ENCODE results near the gene ELP1.
"Not testable (repeated sequence)": the region's sequence is repeated elsewhere in the genome, so short reads cannot be mapped to it uniquely, and the experiment has no call there.

The ELP1 gene

DNA sequence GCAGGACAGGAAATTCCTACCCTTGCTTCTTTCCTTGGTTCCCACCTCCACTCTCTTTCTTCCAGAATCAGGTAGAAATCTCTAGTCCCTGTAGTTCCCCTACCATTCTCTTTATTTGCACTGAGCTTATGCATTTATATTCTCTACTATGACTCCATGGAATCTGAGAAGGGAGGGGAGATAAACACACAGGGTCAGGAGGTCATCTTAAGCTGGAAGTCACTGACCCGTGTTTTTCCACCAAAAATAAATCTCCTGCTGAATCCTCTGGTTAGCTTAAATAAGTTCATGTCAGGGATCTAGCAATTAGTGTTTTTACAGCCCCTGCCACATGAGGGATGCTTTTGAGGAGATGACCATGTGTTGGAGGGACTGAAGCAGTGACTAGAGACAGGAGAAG is 81.8 kb downstream of the ELP1 start:
- DNase-seq, result no peak

DNA sequence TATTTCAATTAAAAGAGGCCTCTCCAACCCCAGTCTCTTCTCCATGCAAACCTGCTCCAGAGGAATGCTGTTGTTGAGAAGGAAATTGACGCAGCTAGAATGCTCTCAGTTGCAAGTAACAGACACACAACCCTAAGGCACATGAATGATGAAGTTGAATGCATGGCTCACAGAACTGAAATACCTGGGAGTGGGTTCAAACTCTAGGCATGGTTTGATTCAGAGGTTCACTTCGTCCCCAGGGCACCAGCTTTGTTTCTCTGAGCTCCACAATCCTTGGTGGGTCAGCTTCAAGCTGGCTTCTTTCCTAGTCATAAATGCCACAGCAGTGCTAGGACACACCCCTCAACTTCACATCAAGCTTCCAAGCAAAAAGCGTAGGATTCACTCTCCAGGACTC is 82.8 kb downstream of the ELP1 start:
- DNase-seq, result no peak

DNA sequence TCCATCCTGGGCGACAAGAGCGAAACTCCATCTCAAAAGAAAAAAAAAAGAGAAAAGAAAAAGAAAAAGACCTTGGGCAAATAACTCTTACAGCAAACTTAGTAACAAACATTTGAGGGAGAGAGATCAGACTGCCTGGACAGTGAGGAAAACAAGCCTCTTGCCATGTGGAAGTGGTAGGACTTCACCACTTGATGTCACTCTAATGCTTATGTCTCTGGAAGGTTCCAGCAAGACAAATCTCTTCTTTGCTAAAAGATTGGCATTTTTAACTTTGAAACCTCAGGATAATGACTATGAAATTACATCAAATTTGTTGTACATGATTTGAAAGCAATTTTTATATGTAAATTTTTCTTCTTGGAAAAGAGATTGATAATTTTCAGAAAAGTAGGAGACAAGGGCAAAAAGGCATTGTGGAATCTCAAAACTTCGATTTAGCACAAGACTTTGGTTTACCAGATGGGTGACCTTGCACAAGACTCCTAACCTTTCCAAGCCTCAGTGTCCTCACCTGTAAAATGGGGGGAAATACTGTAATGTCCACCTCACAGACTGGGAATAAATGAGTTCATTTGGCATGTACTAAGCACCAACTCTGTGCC is 83.5 kb downstream of the ELP1 start:
- DNase-seq, result no peak

DNA sequence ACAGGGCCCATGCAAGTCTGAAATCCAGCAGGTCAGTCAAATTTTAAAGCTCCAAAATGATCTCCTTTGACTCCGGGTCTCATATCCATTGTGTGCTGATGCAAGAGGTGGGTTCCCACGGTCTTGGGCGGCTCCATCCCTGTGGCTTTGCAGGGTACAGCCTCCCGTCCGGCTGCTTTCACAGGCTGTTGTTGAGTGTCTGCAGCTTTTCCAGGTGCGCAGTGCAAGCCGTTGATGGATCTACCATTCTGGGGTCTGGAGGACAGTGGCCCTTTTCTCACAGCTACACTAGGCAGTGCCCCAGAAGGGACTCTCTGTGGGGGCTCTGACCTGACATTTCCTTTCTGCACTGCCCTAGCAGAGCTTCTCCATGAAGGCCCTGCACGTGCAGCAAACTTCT is 85.6 kb downstream of the ELP1 start:
- peak; percentile 61 for DNase-seq

DNA sequence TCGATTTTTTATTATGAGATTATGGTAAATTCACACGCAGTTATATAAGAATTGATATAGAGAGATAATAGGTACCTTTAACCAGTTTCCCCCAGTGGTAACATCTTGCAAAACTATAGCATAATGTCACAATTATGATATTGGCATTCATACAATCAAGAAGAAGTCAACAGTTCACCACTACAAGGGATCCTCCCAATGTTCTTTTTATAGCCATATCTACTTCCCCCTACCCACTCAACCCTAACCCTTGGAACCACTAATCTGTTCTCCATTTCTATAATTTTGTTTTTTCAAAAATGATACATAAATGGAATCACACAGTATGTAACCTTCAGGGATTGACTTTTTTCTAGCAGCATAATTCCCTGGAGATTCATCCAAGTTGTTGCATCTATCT is 88.0 kb downstream of the ELP1 start:
- DNase-seq, result no peak

DNA sequence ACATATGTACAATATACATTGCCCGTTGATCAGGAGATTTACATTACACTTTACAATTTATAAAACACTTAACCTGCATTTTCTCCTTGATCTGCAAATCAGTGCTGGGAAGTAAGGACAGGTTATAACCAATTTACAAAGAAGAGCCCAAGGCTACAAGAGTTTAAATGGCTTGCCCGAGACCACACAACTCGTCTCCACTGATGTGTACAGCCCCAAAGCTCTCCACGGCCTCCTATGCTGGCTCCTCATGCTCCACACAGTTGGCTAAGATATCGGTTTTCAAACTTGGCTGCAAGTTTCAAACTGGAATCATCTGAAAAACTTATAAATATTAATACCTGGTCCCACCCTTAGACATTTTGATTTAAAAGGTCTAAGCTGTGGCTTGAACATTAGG is 88.4 kb downstream of the ELP1 start:
- no peak for DNase-seq

DNA sequence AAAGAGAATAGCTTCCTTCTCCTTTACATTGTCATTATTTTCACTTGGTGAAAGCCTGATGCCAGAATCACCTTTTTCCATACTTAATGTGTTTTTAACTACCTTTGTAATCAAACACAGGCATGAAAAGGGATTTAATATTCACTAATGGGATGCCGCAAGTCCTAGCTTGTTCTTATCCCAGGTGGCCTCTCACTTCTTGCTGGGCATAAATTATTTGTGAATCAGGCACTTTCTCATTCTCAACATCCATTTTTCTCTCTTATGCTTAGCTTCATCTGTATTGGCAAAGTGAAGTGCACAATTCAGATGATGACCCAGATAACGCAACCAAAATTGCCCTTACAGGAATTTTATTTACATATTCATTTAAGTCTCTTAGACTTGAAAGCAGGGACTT is 89.1 kb downstream of the ELP1 start:
- DNase-seq, result peak; percentile 94

DNA sequence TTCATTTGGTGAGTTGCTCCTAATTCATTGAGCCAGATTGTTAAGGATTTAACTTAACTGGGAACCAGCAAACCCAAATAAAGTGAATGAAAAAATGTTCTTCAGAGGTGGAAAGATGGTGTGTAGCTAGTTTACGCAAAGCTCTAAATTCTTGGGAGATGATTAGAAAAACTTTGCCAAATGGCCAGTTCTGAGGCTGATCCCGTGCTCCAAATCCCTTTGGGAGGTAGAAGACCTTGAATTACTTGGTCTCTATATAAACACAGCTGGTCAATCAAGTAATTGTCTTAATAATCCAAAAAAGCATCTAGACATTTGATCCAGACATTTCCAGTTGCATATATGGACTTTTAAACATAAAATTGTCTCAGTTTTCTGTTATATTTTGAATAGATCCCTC is 89.5 kb downstream of the ELP1 start:
- peak; percentile 89 for DNase-seq

DNA sequence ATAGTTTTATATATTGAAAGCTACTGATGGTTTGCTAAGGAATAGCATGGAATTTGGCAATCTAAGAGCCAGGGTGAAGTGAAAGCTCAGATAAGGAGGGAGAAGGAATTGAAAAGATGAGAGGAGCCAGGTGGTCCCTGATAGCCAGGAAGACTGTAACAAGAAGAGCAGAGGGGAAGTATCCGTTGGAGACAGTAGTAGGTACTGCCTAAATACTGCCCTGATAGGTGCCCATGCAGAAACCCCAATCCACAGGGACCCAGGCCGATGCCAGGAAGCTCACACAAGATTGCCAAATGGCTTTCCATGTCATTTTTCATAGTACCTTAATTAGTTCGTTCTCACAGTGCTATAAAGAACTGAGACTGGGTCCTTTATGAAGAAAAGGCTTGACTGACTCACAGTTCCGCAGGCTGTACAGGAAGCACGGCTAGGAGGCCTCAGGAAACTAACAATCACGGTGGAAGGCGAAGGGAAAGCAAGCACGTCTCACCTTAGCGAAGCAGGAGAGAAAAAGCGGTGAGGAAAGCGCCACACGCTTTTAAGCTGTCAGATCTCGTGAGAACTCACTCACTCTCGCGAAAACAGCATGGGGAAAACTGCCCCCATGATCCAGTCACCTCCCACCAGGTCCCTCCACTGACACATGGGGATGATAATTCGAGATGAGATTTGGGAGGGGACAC is 91.2 kb downstream of the ELP1 start:
- DNase-seq, result no peak

DNA sequence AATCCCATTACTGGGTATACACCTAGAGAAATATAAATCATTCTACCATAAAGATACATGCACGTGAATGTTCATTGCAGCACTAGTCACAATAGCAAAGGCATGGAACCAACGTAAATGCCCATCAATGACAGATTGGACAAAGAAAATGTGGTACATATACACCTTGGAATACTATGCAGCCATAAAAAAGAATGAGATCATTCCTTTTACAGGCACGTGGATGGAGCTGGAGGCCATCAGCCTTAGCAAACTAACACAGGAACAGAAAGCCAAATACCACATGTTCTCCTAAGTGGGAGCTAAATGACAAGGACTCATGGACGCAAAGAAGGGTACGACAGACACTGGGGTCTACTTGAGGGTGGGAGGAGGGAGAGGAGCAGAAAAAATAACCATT is 94.4 kb downstream of the ELP1 start:
- not testable (repeated sequence) for DNase-seq

DNA sequence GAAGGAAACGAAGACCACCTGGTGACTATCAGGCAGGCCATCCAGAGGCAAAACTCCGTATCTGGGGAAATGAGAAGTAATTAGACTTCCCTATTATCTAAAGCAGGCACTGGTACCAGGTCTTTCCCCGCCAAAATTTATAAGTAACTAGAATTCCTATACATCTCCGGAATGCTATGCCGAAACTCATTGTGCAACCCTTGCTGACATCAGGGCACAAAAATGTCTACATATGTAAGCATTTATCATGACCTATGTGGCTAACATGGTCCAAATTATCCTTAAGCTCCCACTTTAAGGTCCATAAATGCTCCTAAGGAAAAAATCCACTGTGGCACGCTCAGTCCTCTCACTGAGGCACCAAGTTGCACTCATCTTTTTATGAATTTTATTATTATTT is 95.9 kb downstream of the ELP1 start:
- no peak for DNase-seq

DNA sequence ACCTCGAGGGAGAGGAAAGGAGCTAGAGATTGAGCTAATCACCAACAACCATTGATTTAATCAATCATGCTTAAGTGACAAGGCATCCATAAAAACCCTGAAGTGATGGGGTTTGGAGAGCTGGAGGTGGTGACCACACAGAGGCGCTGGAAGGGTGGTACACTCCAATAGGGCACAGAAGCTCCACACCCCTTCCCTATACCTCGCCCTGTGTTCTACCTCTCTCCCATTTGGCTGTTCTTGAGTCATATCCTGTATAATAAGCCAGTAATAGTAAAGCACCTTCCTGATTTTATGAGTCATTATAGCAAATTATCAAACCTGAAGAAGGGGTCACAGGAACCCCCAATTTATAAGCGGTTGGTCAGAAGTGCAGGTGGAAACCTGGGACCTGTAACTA is 96.4 kb downstream of the ELP1 start:
- DNase-seq, result no peak

DNA sequence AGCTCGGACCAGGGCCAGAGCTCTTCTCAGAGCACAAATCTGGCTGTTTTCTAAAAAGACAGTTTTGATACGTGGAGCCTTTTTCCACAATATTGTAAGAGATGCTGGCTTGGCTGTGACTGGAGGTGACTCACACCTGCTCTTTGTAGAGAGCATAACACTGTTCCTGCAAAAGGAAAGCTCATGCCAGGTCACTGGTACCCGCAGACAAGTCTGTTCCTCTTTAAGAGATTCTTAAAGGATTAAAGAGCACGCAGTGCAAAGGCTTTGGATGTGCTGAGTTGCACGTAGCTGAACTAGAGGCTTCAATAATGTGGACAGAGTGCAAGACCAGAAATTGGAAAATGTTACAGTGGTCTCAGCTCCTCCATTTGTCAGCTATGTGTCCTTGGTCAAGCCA is 97.1 kb downstream of the ELP1 start:
- DNase-seq, result no peak

DNA sequence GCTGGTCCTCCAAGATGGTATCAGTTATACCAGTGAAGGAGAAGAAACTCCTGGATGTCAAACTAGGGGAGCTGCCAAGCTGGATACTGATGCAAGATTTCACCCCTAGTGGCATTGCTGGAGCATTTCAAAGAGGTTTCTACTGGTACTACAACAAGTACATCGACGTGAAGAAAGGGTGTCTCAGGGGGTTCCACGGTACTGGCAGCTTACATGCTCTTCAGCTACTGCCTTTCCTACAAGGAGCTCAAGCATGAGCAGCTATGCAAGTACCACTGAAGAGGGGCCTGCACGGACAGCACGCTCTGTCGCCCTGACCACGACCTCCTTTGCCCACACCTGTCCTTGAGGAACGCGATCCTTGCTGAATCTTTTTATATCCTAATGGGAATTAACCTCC is 97.6 kb downstream of the ELP1 start:
- DNase-seq, result no peak

DNA sequence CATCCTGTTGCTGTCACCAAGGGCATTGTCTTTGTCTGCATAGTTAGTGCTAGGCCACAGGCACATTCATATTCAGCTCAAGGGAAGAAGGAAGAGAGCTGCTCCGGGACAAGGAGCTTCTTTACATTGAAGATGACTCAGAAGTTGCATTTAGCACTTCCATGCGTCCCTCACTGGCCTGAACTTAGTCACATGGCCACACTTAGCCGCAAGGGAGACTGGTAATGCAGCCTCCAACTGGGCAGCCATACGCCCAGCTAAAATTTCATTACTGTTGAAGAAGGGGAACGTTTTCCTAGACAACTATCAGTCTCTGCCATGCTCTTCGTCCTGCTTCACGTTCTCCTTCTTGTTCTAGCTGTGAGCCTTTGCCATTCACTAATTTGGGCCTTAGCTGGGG is 98.1 kb downstream of the ELP1 start:
- DNase-seq, result no peak

DNA sequence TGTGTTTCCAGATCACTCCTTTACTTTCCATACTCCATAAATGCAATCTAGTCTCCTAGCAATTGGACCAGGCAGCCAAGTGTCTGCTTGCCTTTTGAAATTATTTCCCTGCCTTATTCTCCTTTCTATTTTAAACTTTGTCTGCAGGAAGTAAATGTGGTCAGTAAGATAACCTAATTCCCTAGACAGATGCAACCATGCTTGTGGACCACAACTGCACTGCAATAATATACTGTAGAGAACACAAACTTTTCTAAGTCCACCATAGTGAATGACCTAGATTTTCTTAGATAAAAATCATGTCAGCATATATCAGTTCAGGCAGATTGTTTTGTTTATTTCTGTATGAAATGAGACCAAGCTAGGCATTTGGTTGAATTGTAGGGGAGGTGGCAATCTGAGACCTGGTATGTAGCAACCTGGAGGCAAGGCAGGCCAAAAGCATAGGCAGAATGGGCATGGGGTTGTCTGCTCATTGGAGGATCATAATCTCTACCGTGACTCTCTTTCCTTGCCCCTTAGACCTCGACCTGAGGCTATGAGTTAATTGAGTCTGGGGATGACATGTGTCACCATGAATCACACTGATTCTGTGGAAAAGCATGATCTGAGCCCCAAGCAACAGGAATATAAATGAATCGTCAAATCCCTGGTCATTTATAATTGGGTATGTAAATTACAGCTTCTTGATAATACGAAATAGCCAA is 98.8 kb downstream of the ELP1 start:
- no peak for DNase-seq

DNA sequence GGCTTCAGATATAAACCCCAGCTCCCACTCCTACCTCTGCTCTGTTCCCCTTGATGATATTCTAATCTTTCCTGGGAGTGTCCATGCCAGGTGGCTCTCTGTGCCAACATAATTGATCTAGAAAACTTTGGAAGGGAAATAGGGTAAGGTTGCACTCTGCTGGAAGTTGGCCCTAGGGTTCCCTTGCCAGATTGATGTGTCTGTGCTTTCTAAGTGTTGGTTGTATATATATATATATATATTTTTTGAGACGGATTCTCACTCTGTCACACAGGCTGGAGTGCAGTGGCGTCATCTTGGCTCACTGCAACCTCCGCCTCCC is 101.8 kb downstream of the ELP1 start:
- no peak for DNase-seq

DNA sequence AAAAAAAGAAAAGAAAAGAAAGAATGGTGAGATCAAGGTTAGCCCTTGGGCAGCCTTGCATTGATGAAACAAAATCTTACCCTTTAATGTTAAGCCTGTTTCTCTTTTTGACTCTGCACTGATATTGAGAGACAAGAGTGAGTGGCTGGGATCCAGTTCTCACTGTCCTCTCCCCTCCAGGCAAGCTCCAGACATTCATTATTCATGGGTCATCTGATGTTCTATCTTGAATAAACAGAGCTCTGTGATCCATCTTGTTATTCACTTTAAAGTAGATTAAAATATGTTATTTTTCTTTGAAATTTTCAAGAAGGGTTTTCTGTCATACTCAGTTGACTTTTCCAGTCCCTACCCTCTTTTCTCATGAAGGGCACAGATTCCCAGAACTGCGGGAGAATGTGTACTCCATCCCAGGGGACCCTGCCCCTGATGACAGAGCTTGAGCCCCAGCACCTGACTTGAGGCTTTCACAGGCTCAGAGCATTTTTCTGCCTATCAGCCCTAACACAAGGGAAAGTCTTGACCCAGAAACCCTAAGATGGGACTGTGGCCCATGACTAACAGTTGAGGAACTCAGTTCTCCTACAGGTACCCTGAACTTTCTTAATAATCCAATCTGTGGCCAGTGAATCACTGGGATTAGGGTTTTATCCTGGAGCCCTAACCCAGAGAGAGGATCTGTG is 102.3 kb downstream of the ELP1 start:
- DNase-seq, result no peak

DNA sequence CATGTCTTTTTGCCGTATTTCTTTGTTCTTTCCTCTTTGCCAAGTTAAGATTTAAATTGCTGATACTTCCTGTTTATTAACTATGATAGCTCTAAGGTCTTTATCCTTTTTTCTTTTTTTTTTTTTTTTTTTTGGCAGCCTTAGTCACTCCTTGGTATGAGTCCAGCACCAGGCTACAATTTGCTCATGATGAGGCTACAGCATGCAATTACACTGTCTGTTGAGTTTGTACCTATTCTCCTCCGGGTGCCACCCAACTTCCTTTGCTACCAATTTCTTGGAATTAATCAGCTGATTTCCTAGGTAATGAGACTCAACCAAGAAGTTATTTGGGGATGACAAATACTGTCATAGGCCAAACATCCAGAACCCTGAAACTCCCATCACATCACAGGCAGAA is 103.7 kb downstream of the ELP1 start:
- no peak for DNase-seq

DNA sequence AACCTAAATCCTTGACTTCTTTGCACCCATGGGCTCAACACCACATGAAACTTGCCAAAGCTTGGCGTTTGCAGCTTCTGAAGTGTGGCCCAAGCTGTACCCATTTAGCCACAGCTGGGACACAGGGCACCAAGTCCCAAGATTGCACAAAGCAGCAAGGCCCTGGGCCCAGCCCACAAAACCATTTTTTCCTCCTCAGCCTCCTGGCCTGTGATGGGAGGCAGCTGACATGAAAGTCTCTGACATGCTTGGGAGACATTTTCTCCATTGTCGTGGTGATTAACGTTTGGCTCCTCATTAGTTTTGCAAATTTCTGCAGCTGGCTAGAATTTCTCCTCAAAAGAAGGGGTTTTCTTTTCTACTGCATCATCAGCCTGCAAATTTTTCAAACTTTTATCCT is 110.1 kb downstream of the ELP1 start:
- no peak for DNase-seq
